ENCODE results near the gene CFAP119. TPM values are rescaled to one million over a fixed set of nuclear protein-coding genes. Genes with fewer than 3 reads are reported as not detected.

The CFAP119 gene
- total and polyA plus RNA-seq, 9 of the 15 experiments (the other 6 are each of a cell fraction or from before 2014, with no cell fraction given), result 5.5 to 33.7 (median 9.6) TPM

GRCh38 chr16:30786936-30787612, 25.2 kb upstream of the CFAP119 start, which contains the start of gene ZNF629 (continued):
- TF ChIP-seq, protein P1, sequence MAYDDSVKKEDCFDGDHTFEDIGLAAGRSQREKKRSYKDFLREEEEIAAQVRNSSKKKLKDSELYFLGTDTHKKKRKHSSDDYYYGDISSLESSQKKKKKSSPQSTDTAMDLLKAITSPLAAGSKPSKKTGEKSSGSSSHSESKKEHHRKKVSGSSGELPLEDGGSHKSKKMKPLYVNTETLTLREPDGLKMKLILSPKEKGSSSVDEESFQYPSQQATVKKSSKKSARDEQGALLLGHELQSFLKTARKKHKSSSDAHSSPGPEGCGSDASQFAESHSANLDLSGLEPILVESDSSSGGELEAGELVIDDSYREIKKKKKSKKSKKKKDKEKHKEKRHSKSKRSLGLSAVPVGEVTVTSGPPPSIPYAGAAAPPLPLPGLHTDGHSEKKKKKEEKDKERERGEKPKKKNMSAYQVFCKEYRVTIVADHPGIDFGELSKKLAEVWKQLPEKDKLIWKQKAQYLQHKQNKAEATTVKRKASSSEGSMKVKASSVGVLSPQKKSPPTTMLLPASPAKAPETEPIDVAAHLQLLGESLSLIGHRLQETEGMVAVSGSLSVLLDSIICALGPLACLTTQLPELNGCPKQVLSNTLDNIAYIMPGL (CRISPR knock-in tag; IDR thresholded peaks at IDR 0.05), result peak; percentile 56; the same call in 1 of the 2 replicates
- TF ChIP-seq KLF13 (tag; IDR thresholded peaks at IDR 0.05; ENCODE audit: borderline replicate concordance, low read depth), result no peak
- peak; percentile 54; the same call in 1 of the 2 replicates for TF ChIP-seq CREM (IDR thresholded peaks at IDR 0.05; ENCODE audit: low read depth)
- TF ChIP-seq ILF3 (IDR thresholded peaks at IDR 0.05; ENCODE audit: borderline replicate concordance), result no peak
- TF ChIP-seq SOX6 (IDR thresholded peaks at IDR 0.05), result peak; percentile 12; the same call in 1 of the 2 replicates
- no peak for TF ChIP-seq BRD9 (IDR thresholded peaks at IDR 0.05; ENCODE audit: low read depth, partially characterized antibody)
- TF ChIP-seq SIN3A (IDR thresholded peaks at IDR 0.05; ENCODE audit: borderline replicate concordance in 2 of 2, control insufficient read depth in 1 of 2, low read depth in 2 of 2, low read length in 2 of 2), result peak in 1 of 2 experiments; percentile 56; a peak in 1 of 4 replicates
- no peak for TF ChIP-seq ZNF140 (CRISPR knock-in tag; IDR thresholded peaks at IDR 0.05)
- no peak for TF ChIP-seq NFE2L1 (tag; IDR thresholded peaks at IDR 0.05; ENCODE audit: borderline replicate concordance, low read depth)
- no peak for TF ChIP-seq IFI16 (CRISPR knock-in tag; IDR thresholded peaks at IDR 0.05)
- no peak for TF ChIP-seq MEF2A (IDR thresholded peaks at IDR 0.05; ENCODE audit: control insufficient read depth, low read depth, low read length)
- TF ChIP-seq SAP30 (IDR thresholded peaks at IDR 0.05; ENCODE audit: borderline replicate concordance, insufficient read depth, low read depth, low read length, poor library complexity, severe bottlenecking), result peak; percentile 58
- no peak; the same call in 1 of the 2 replicates for TF ChIP-seq FOXK1 (CRISPR knock-in tag; IDR thresholded peaks at IDR 0.05; ENCODE audit: borderline replicate concordance)
- peak; percentile 85; the same call in 1 of the 2 replicates for TF ChIP-seq HDAC2 (IDR thresholded peaks at IDR 0.05)
- no peak for TF ChIP-seq ZNF24 (IDR thresholded peaks at IDR 0.05)
- no peak for TF ChIP-seq CUX1 (CRISPR knock-in tag; IDR thresholded peaks at IDR 0.05)
- TF ChIP-seq IRF2 (CRISPR knock-in tag; IDR thresholded peaks at IDR 0.05), result no peak
- TF ChIP-seq RBFOX2 (IDR thresholded peaks at IDR 0.05; ENCODE audit: low read depth, low read length), result peak; percentile 80

All from K562 (cell line).